K562 (cell line): ENCODE results near the gene PPP1CA. TPM values are rescaled to one million over a fixed set of nuclear protein-coding genes. Genes with fewer than 3 reads are reported as not detected.

Source experiments
- ATAC-seq: fragments of 200-7000 bp; cut with Tn5 transposase; 3 replicates; pipeline ENCODE4 v1.9.1; 2020; ENCODE audit warnings: moderate library complexity
- BruUV-seq: library from RNA; stranded (reverse); fragments of 400-500 nt; replicated peaks from 2 replicates; lab custom pipeline; 2021; lab: Mats Ljungman, UMichigan
- CTCF ChIA-PET: fragments of 300-600 bp; formaldehyde crosslinking; extraction: SDS; loops from one replicate; lab custom pipeline; 2021; ENCODE audit warnings: low intra/inter-chr PET ratio; lab: Yijun Ruan, JAX
- POLR2A ChIA-PET: fragments of 300-600, 350-650 bp; sonication (Branson Sonifier 250); formaldehyde crosslinking; extraction: SDS; loops from one replicate; lab custom pipeline; 2021; ENCODE audit warnings: antibody characterized with exemption, inconsistent platforms; lab: Yijun Ruan, JAX
- DNase-seq, 4 experiments: peaks; one replicate each; pipeline versions ENCODE4 v3.0.0 to v3.0.0-alpha.2; 2011 to 2018; ENCODE audit warnings: low spot score in 3 of 4, mixed read lengths in 3 of 4; ENCODE audit errors: extremely low read depth in 1 of 4
- FAIRE-seq: peaks from 2 replicates; lab custom pipeline; 2011; peaks lifted over from hg19 to GRCh38; lab: Jason Lieb, UNC
- H2AFZ ChIP-seq: 2 replicates; pipeline ENCODE4 v1.6.0; 2011; ENCODE audit warnings: low read depth, low read length, control low read depth, inconsistent platforms
- H3K27ac ChIP-seq: fragments of 200-600 bp; 3 replicates; pipeline ENCODE4 v1.8.0; 2011; ENCODE audit warnings: low read depth, mild to moderate bottlenecking, control low read depth, inconsistent platforms, low read length, moderate library complexity, mixed read lengths; ENCODE audit errors: extremely low read depth
- H3K27me3 ChIP-seq, 2 experiments: fragments of 300-600 bp in 1 of 2; 2 replicates in 1 of 2; 3 replicates in 1 of 2; pipeline versions ENCODE4 v1.6.0 to v1.8.0; 2011; ENCODE audit warnings: inconsistent platforms in 2 of 2, low read length in 2 of 2, mild to moderate bottlenecking in 1 of 2, mixed read lengths in 1 of 2, moderate library complexity in 1 of 2; ENCODE audit not compliant: control insufficient read depth in 2 of 2, insufficient read depth in 2 of 2
- H3K36me3 ChIP-seq: fragments of 300-600 bp; 3 replicates; pipeline ENCODE4 v1.8.0; 2011; ENCODE audit warnings: mild to moderate bottlenecking, low read length, inconsistent platforms; ENCODE audit not compliant: control insufficient read depth, insufficient read depth
- H3K4me1 ChIP-seq, 2 experiments: fragments of 200-600 bp in 1 of 2; replicated peaks in 1 of 2; 2 replicates in 1 of 2; 3 replicates in 1 of 2; pipeline versions ENCODE4 v1.5.1 to v1.8.0; 2011; ENCODE audit warnings: inconsistent platforms in 2 of 2, low read length in 2 of 2, mild to moderate bottlenecking in 1 of 2, mixed read lengths in 1 of 2, moderate library complexity in 1 of 2; ENCODE audit not compliant: control insufficient read depth in 2 of 2, insufficient read depth in 2 of 2
- H3K4me2 ChIP-seq: 2 replicates; pipeline ENCODE4 v1.6.1; 2011; ENCODE audit warnings: low read length, control low read depth, inconsistent platforms, mixed read lengths; ENCODE audit not compliant: insufficient read depth
- H3K4me3 ChIP-seq: fragments of 200-600 bp; sonication (generic), shearing (Covaris generic); 2 replicates; pipeline ENCODE4 v1.5.1; 2016; ENCODE audit warnings: control low read depth, inconsistent platforms
- H3K79me2 ChIP-seq: fragments of 200-600 bp; 3 replicates; pipeline ENCODE4 v1.8.0; 2011; ENCODE audit warnings: low read length, inconsistent platforms; ENCODE audit not compliant: control insufficient read depth, insufficient read depth
- H3K9ac ChIP-seq, 2 experiments: 2 replicates each; pipeline versions ENCODE4 v1.6.0 to v1.6.1; 2011; ENCODE audit warnings: low read depth in 2 of 2, low read length in 2 of 2, control low read depth in 1 of 2, inconsistent platforms in 1 of 2, mild to moderate bottlenecking in 1 of 2, mixed read lengths in 1 of 2; ENCODE audit not compliant: insufficient read depth in 1 of 2
- H3K9me1 ChIP-seq: one replicate; pipeline ENCODE4 v1.6.0; 2011; ENCODE audit warnings: inconsistent platforms, mild to moderate bottlenecking, low read length, moderate library complexity; ENCODE audit not compliant: control insufficient read depth, insufficient read depth
- H3K9me3 ChIP-seq: replicated peaks from 2 replicates; pipeline ENCODE4 v1.5.1; 2011; ENCODE audit warnings: low read depth, low read length, inconsistent platforms; ENCODE audit not compliant: control insufficient read depth, insufficient read depth
- H4K20me1 ChIP-seq: replicated peaks from 2 replicates; pipeline ENCODE4 v1.6.1; 2011; ENCODE audit warnings: low read length, inconsistent platforms, mixed read lengths; ENCODE audit not compliant: control insufficient read depth, insufficient read depth
- CCNT2 ChIP-seq: IDR thresholded peaks from 2 replicates; pipeline ENCODE4 v1.6.1; 2011; ENCODE audit warnings: borderline replicate concordance, low read depth, mild to moderate bottlenecking, moderate library complexity, mixed read lengths, low read length; ENCODE audit not compliant: insufficient read length; ENCODE audit errors: extremely low read depth
- E2F4 ChIP-seq: sonication (generic); formaldehyde crosslinking; IDR thresholded peaks from 2 replicates; pipeline ENCODE4 v1.8.0; 2022; ENCODE audit warnings: mild to moderate bottlenecking, low read depth, missing genetic modification reagents
- HNRNPL ChIP-seq: fragments of 200-400 bp; formaldehyde crosslinking; IDR thresholded peaks from 2 replicates; pipeline ENCODE4 v1.6.1; 2017; ENCODE audit warnings: low read depth, mild to moderate bottlenecking, low read length
- MYNN ChIP-seq, 2 experiments: sonication (generic); formaldehyde crosslinking in 1 of 2; IDR thresholded peaks; 2 replicates each; pipeline versions ENCODE4 v1.5.0 to v1.6.1; 2016 to 2020; ENCODE audit warnings: antibody characterized with exemption in 1 of 2, missing genetic modification reagents in 1 of 2
- NONO ChIP-seq, 2 experiments: fragments of 200-400 bp in 1 of 2; fragments of 450-650 bp in 1 of 2; formaldehyde crosslinking in 1 of 2; IDR thresholded peaks; 2 replicates each; pipeline ENCODE4 v1.6.1; 2017; ENCODE audit warnings: low read depth in 2 of 2, mild to moderate bottlenecking in 2 of 2, moderate library complexity in 2 of 2, low read length in 1 of 2
- POLR2B ChIP-seq: fragments of 450-650 bp; IDR thresholded peaks from 2 replicates; pipeline ENCODE4 v1.6.1; 2018; ENCODE audit warnings: low read depth; ENCODE audit not compliant: partially characterized antibody
- POLR2G ChIP-seq: fragments of 200-400 bp; formaldehyde crosslinking; IDR thresholded peaks from 2 replicates; pipeline ENCODE4 v1.6.1; 2017; ENCODE audit warnings: low read depth, mild to moderate bottlenecking, antibody characterized with exemption, low read length, moderate library complexity
- RBFOX2 ChIP-seq: fragments of 200-400 bp; formaldehyde crosslinking; IDR thresholded peaks from 2 replicates; pipeline ENCODE4 v1.6.1; 2017; ENCODE audit warnings: low read depth, mild to moderate bottlenecking, low read length, moderate library complexity
- ZBTB33 ChIP-seq: sonication (generic); formaldehyde crosslinking; IDR thresholded peaks from 2 replicates; pipeline ENCODE4 v1.8.1; 2023; ENCODE audit warnings: mild to moderate bottlenecking, missing genetic modification reagents
- ZFP1 ChIP-seq: fragments of 450-650 bp; formaldehyde crosslinking; IDR thresholded peaks from 2 replicates; pipeline ENCODE4 v1.4.0; 2020; ENCODE audit warnings: mild to moderate bottlenecking, mixed read lengths
- ZFX ChIP-seq: sonication (generic); formaldehyde crosslinking; IDR thresholded peaks from 2 replicates; pipeline ENCODE4 v1.8.0; 2022; ENCODE audit warnings: mild to moderate bottlenecking, missing genetic modification reagents, moderate library complexity
- ZKSCAN3 ChIP-seq: fragments of 250-450 bp; sonication (Bioruptor Pico); IDR thresholded peaks from 2 replicates; pipeline ENCODE4 v1.4.0; 2020
- ZNF311 ChIP-seq: fragments of 250-450 bp; sonication (Bioruptor Pico); IDR thresholded peaks from 2 replicates; pipeline ENCODE4 v1.4.0; 2020; ENCODE audit warnings: mild to moderate bottlenecking, moderate library complexity
- ZNF740 ChIP-seq, 3 experiments: fragments of 200-800 bp in 1 of 3; sonication (Bioruptor generic) in 1 of 3; sonication (generic) in 1 of 3; formaldehyde crosslinking in 1 of 3; IDR thresholded peaks; 2 replicates each; pipeline versions ENCODE4 v1.6.1 to v1.8.0; 2016 to 2022; ENCODE audit warnings: mild to moderate bottlenecking in 2 of 3, missing compliant biosample characterization in 2 of 3, missing genetic modification characterization in 2 of 3, missing genetic modification reagents in 1 of 3
- WGBS: fragments of 100-300 bp; shearing (Covaris generic); methylation state at CpG from one replicate; pipeline ENCODE4 v1.1.6; 2016; ENCODE audit warnings: low coverage, mixed read lengths; ENCODE audit not compliant: insufficient coverage; ENCODE audit errors: missing lambda C conversion rate; 5-methylcytosine and 5-hydroxymethylcytosine counted together
- in situ Hi-C: fragments of 300-500 bp; cut with MboI; formaldehyde crosslinking; loops from 4 replicates; pipeline ENCODE4 v1.15.0; 2018; ENCODE audit warnings: inconsistent platforms, mixed read lengths
- intact Hi-C: fragments of 100-400 bp; cut with micrococcal nuclease; formaldehyde crosslinking; loops from 2 replicates; pipeline ENCODE4 v1.14.2; 2022
- polyA plus RNA-seq, 8 experiments: library from polyadenylated mRNA; depleted of rRNA in 4 of 8; stranded (reverse) in 5 of 8; unstranded in 3 of 8; fragments of >200 nt; fragmentation: Nextera tagmentation in 2 of 8; fragmentation: Illumina TruSeq in 1 of 8; extraction: Ambion mirVana in 2 of 8; extraction: Trizol in 1 of 8; gene quantifications; 2 replicates each; pipeline versions ENCODE4 v1.2.1 to v1.2.3, GENCODE V29; 2011 to 2014; ENCODE audit warnings: inconsistent platforms in 1 of 8, missing spikeins in 1 of 8
- total RNA-seq, 7 experiments: library from RNA; depleted of rRNA in 6 of 7; stranded (reverse); fragments of >200 nt in 6 of 7; fragmentation: Illumina TruSeq in 2 of 7; extraction: Trizol in 2 of 7; gene quantifications; 2 replicates each; pipeline versions ENCODE4 v1.2.1 to v1.2.3, GENCODE V29; 2011 to 2021; ENCODE audit warnings: low replicate concordance in 1 of 7

Gene PPP1CA
- total and polyA plus RNA-seq, 9 of the 15 experiments (the other 6 are each of a cell fraction or from before 2014, with no cell fraction given) = 18.2 to 242 (median 188) TPM

GRCh38 chr11:67438158-67438902 lies 36.7 kb upstream of the PPP1CA start:
- ATAC-seq = no peak
- peaks cover 4% of the 10 kb centered on the region for H3K9me1 ChIP-seq
- WGBS = 76% methylated on average over 23 of the region's 41 CpGs
- H3K27me3 ChIP-seq = no peaks in the 10 kb centered on the region
- peaks cover 80% of the 10 kb centered on the region; the same call in 2 of the 3 replicates for H3K36me3 ChIP-seq
- POLR2A ChIA-PET = interaction anchor here (0.7 to 3.0 kb wide), 10 partner anchors 9 to 104 kb away, joined by 3 to 21 read pairs (median 3); partner anchors contain the start of gene RPS6KB2
- no peak overlapping the region for H3K4me3 ChIP-seq
- intact Hi-C loops = no loop called here
- no peaks in the 10 kb centered on the region; the same call in 1 of the 3 replicates for H3K79me2 ChIP-seq
- CTCF ChIA-PET = no interaction called here
- H3K4me2 ChIP-seq = no peak overlapping the region
- H2AFZ ChIP-seq = no peak overlapping the region
- peak overlapping the region; percentile 86; the same call in 1 of the 3 replicates for H3K27ac ChIP-seq
- H3K9ac ChIP-seq = peak overlapping the region in 1 of 2 experiments; percentile 81; a peak in 2 of 4 replicates
- FAIRE-seq = no peak
- no peaks in the 10 kb centered on the region for H3K9me3 ChIP-seq
- BruUV-seq = TSS peak; percentile 5
- H4K20me1 ChIP-seq = no peaks in the 10 kb centered on the region
- H3K4me1 ChIP-seq = peaks cover 16 to 93% of the 10 kb centered on the region in 2 experiments
- in situ Hi-C loops = no loop called here
- peak in 2 of 4 experiments; percentile 38 to 39 for DNase-seq
- TF ChIP-seq HNRNPL (peak; percentile 43; the same call in 1 of the 2 replicates), NONO (IDR thresholded peaks at IDR 0.05; ENCODE audit: low read depth in 2 of 2, low read length in 1 of 2) (no peak), ZBTB33 (peak; percentile 92), ZKSCAN3 (CRISPR knock-in tag) (no peak), ZNF740 (CRISPR knock-in tag; IDR thresholded peaks at IDR 0.05) (0 out of 2 replicates have a peak, but pooled peaks have one; percentile 18), ZNF740 (tag; IDR thresholded peaks at IDR 0.05) (no peak), POLR2G (peak; percentile 74), MYNN (IDR thresholded peaks at IDR 0.05) (peak; percentile 9; the same call in 1 of the 2 replicates), MYNN (CRISPR knock-in tag; IDR thresholded peaks at IDR 0.05) (no peak), ZFP1 (CRISPR knock-in tag) (no peak), E2F4 (no peak), POLR2B (peak; percentile 41), CCNT2 (peak; percentile 19), ZFX (CRISPR knock-in tag) (peak; percentile 35; the same call in 1 of the 2 replicates), RBFOX2 (peak; percentile 69), ZNF311 (no peak)
